Astrocyte (in vitro differentiated cells and primary cell): Measurements from ENCODE around the gene CPLX1. TPM values are rescaled to one million over a fixed set of nuclear protein-coding genes. Genes with fewer than 3 reads are reported as not detected.

Experiments used
- DNase-seq: peaks from one replicate; pipeline ENCODE4 v3.0.0-alpha.2; 2010; ENCODE audit warnings: low read depth
- FAIRE-seq: peaks from 2 replicates; lab custom pipeline; 2011; peaks lifted over from hg19 to GRCh38; lab: Jason Lieb, UNC
- H2AFZ ChIP-seq: 2 replicates; pipeline ENCODE4 v1.6.0; 2012; ENCODE audit warnings: low read depth, low read length, inconsistent platforms
- H3K27ac ChIP-seq: 2 replicates; pipeline ENCODE4 v1.5.1; 2011; ENCODE audit warnings: low read depth, low read length, inconsistent platforms
- H3K27me3 ChIP-seq: 2 replicates; pipeline ENCODE4 v1.6.0; 2011; ENCODE audit warnings: low read length, inconsistent platforms; ENCODE audit not compliant: insufficient read depth
- H3K36me3 ChIP-seq: 2 replicates; pipeline ENCODE4 v1.5.1; 2011; ENCODE audit warnings: low read length, inconsistent platforms; ENCODE audit not compliant: insufficient read depth
- H3K4me1 ChIP-seq: 2 replicates; pipeline ENCODE4 v1.5.1; 2011; ENCODE audit warnings: low read length, inconsistent platforms; ENCODE audit not compliant: insufficient read depth
- H3K4me2 ChIP-seq: 2 replicates; pipeline ENCODE4 v1.6.0; 2012; ENCODE audit warnings: low read length, inconsistent platforms
- H3K4me3 ChIP-seq: 2 replicates; pipeline ENCODE4 v1.5.1; 2011; ENCODE audit warnings: low read depth, mild to moderate bottlenecking, low read length, inconsistent platforms; ENCODE audit not compliant: insufficient read depth
- H3K79me2 ChIP-seq: 2 replicates; pipeline ENCODE4 v1.6.0; 2012; ENCODE audit warnings: mild to moderate bottlenecking, low read length, inconsistent platforms; ENCODE audit not compliant: insufficient read depth
- H3K9ac ChIP-seq: 2 replicates; pipeline ENCODE4 v1.6.0; 2012; ENCODE audit warnings: mild to moderate bottlenecking, low read length, inconsistent platforms
- H3K9me3 ChIP-seq: 2 replicates; pipeline ENCODE4 v1.5.1; 2012; ENCODE audit warnings: low read depth, mild to moderate bottlenecking, low read length, inconsistent platforms; ENCODE audit not compliant: insufficient read depth
- H4K20me1 ChIP-seq: 2 replicates; pipeline ENCODE4 v1.6.0; 2012; ENCODE audit warnings: low read length, inconsistent platforms; ENCODE audit not compliant: insufficient read depth
- H3K27ac Mint-ChIP-seq: one replicate; pipeline ENCODE4 v1.8.0; 2021; ENCODE audit warnings: mild to moderate bottlenecking, mixed read lengths; ENCODE audit not compliant: unreplicated experiment
- H3K27me3 Mint-ChIP-seq: one replicate; pipeline ENCODE4 v1.8.0; 2021; ENCODE audit warnings: low read depth, mixed read lengths; ENCODE audit not compliant: unreplicated experiment
- H3K36me3 Mint-ChIP-seq: one replicate; pipeline ENCODE4 v1.8.0; 2021; ENCODE audit warnings: low read depth, mixed read lengths; ENCODE audit not compliant: unreplicated experiment
- H3K4me1 Mint-ChIP-seq: one replicate; pipeline ENCODE4 v1.8.0; 2021; ENCODE audit warnings: low read depth, mixed read lengths; ENCODE audit not compliant: unreplicated experiment
- H3K4me3 Mint-ChIP-seq: one replicate; pipeline ENCODE4 v1.8.0; 2021; ENCODE audit warnings: mild to moderate bottlenecking, moderate library complexity, mixed read lengths; ENCODE audit not compliant: unreplicated experiment
- H3K9me3 Mint-ChIP-seq: one replicate; pipeline ENCODE4 v1.8.0; 2021; ENCODE audit warnings: mild to moderate bottlenecking, mixed read lengths; ENCODE audit not compliant: unreplicated experiment
- EZH2 ChIP-seq: IDR thresholded peaks from 2 replicates; pipeline ENCODE4 v1.6.1; 2012; ENCODE audit warnings: mild to moderate bottlenecking, low read length, inconsistent platforms; ENCODE audit not compliant: insufficient read depth
- total RNA-seq: library from RNA; stranded (reverse); gene quantifications from 2 replicates; pipeline ENCODE4 v1.2.1, GENCODE V29; 2021
- TF ChIP-seq, protein P1 (sequence below): IDR thresholded peaks from 2 replicates; pipeline ENCODE4 v1.5.1; 2011; ENCODE audit warnings: low read depth, mild to moderate bottlenecking, inconsistent platforms, low read length, moderate library complexity; ENCODE audit not compliant: insufficient read depth

CPLX1 gene
- total RNA-seq, 1 donor from 2014 or later: 1.9 TPM

DNA sequence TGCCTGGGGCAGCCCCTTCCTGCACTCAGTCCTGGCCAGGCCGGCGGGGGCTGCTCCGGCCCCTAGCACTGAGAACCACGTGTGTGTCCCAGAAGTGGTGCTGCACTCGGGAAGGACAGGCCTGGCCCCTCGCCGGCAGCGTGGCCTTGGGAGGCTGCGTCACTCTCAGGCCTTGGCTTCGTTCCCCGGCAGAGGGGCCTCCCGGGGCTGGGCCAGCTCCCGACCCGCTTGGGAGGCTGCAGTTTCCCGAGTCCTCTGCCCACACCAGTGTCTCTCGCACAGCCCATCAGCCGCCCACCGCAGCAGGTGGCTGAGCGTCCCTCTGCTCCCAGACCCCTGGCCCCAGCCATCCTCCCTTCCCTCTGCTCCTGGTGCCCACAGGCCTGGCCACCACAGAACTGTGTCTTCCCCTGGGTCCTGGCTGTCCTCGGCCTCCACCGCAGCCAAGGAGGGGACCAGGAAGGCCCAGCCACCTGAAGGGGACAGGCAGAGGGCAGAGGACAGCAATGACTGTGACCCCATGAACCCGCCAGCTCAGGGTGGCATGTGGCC is 10.9 kb upstream of the CPLX1 start:
- Histone ChIP-seq H3K36me3 (no peaks in the 10 kb centered on the region), H3K27me3 (no peaks in the 10 kb centered on the region), H3K4me1 (no peaks in the 10 kb centered on the region), H3K79me2 (no peaks in the 10 kb centered on the region), H3K4me2 (no peak overlapping the region), H3K9ac (no peak overlapping the region), H4K20me1 (no peaks in the 10 kb centered on the region), H3K4me3 (no peak overlapping the region), H2AFZ (no peak overlapping the region), H3K27ac (no peak overlapping the region), H3K9me3 (peaks cover 8% of the 10 kb centered on the region)
- no peak for DNase-seq
- no peaks in the 10 kb centered on the region for H3K4me1 Mint-ChIP-seq
- H3K27ac Mint-ChIP-seq: no peak overlapping the region
- H3K27me3 Mint-ChIP-seq: peaks cover 7% of the 10 kb centered on the region
- FAIRE-seq: no peak
- TF ChIP-seq EZH2: no peak
- no peak overlapping the region for H3K4me3 Mint-ChIP-seq
- H3K36me3 Mint-ChIP-seq: peaks cover 12% of the 10 kb centered on the region
- H3K9me3 Mint-ChIP-seq: peaks cover 5% of the 10 kb centered on the region

DNA sequence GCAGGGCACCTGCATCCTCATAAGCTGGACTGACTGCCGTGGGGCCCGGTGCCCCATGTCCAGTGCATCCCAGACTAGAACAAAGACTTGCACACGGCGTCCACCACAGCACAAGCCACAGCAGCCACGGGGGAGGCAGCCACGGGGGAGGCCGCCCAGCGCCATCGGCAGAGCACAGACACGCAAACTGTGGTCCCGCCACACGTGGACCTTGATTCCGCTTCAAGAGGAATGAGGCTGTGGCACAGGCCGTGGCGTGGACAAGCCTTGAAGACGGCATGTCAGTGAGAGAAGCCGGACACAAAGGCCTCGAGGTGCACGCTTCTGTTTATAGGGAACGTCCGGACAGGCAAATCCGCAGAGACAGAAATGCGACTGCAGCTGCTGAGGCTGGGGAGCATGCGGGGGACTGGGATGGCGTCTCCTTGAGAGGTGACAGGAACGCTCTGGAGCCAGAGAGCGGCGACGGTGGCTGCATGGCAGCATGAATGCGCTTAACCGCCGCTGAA is 10.1 kb upstream of the CPLX1 start:
- DNase-seq (no peak), FAIRE-seq (no peak)
- H3K9ac ChIP-seq: no peak overlapping the region
- peaks cover 8% of the 10 kb centered on the region for H3K9me3 ChIP-seq
- peaks cover 7% of the 10 kb centered on the region for H3K27me3 Mint-ChIP-seq
- no peak overlapping the region for H3K4me3 ChIP-seq
- H3K4me1 Mint-ChIP-seq: no peaks in the 10 kb centered on the region
- no peaks in the 10 kb centered on the region for H3K79me2 ChIP-seq
- peaks cover 10% of the 10 kb centered on the region for H3K36me3 Mint-ChIP-seq
- no peaks in the 10 kb centered on the region for H3K4me1 ChIP-seq
- no peaks in the 10 kb centered on the region for H3K36me3 ChIP-seq
- H2AFZ ChIP-seq: no peak overlapping the region
- peaks cover 5% of the 10 kb centered on the region for H3K9me3 Mint-ChIP-seq
- no peaks in the 10 kb centered on the region for H3K27me3 ChIP-seq
- no peak overlapping the region for H3K27ac ChIP-seq
- no peaks in the 10 kb centered on the region for H4K20me1 ChIP-seq
- H3K4me2 ChIP-seq: no peak overlapping the region
- no peak overlapping the region for H3K4me3 Mint-ChIP-seq
- TF ChIP-seq, protein P1, sequence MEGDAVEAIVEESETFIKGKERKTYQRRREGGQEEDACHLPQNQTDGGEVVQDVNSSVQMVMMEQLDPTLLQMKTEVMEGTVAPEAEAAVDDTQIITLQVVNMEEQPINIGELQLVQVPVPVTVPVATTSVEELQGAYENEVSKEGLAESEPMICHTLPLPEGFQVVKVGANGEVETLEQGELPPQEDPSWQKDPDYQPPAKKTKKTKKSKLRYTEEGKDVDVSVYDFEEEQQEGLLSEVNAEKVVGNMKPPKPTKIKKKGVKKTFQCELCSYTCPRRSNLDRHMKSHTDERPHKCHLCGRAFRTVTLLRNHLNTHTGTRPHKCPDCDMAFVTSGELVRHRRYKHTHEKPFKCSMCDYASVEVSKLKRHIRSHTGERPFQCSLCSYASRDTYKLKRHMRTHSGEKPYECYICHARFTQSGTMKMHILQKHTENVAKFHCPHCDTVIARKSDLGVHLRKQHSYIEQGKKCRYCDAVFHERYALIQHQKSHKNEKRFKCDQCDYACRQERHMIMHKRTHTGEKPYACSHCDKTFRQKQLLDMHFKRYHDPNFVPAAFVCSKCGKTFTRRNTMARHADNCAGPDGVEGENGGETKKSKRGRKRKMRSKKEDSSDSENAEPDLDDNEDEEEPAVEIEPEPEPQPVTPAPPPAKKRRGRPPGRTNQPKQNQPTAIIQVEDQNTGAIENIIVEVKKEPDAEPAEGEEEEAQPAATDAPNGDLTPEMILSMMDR: no peak
- no peak for TF ChIP-seq EZH2
- H3K27ac Mint-ChIP-seq: no peak overlapping the region

DNA sequence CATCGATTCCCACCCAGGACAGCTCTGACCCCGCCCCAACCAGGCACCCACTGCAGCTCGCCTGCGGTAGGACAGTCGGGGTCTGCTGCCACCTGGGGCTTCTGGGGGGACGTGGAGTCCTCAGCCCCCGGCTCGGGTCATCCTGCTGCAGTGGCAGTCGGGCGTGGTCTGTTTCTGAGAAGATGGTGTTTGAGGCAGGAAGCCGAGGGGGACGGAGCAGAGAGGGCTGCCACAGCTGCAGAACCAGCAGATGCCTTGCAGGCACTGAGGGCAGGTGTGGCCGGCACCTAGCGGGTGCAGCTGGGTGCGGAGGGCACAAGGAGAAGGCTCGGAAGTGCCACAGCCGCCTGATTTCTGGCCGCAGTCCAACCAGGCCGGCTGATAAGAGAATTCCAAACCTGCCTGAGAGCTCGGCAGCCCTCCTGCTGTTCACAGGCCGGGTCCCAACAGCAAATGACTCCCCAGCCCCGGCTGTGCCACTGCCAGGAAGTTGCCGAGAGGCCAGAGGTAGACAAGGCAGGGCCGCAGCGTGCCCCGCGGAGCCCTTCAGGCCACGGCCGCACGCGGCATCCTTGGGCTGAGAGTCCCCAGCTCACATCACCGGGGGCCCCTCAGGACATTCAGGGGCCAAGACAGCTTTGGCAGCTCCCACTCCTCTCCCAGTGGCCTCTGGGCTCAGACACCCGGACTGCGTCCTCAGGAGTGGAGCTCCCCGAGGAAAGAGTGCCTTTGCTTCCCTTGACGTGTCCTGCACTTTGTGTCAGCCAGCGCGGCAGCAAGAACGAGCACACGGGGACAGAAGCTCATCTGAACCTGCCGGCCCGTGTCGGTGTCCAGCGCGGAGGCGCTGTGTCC is 9.4 kb upstream of the CPLX1 start:
- H3K27me3 ChIP-seq: no peaks in the 10 kb centered on the region
- H3K9me3 ChIP-seq: peaks cover 8% of the 10 kb centered on the region
- no peaks in the 10 kb centered on the region for H3K4me1 ChIP-seq
- H3K79me2 ChIP-seq: no peaks in the 10 kb centered on the region
- H2AFZ ChIP-seq: no peak overlapping the region
- Mint-ChIP-seq H3K36me3 (peaks cover 10% of the 10 kb centered on the region), H3K27ac (no peak overlapping the region), H3K9me3 (peaks cover 5% of the 10 kb centered on the region), H3K4me3 (no peak overlapping the region), H3K4me1 (no peaks in the 10 kb centered on the region), H3K27me3 (peaks cover 8% of the 10 kb centered on the region)
- H3K36me3 ChIP-seq: no peaks in the 10 kb centered on the region
- H3K27ac ChIP-seq: no peak overlapping the region
- DNase-seq (no peak), FAIRE-seq (no peak)
- H4K20me1 ChIP-seq: no peaks in the 10 kb centered on the region
- no peak overlapping the region for H3K4me2 ChIP-seq
- H3K4me3 ChIP-seq: no peak overlapping the region
- no peak for TF ChIP-seq EZH2
- TF ChIP-seq, protein P1: no peak
- H3K9ac ChIP-seq: no peak overlapping the region
